Epidermal melanocyte (primary cell): ENCODE data around the gene ALDH5A1.

Source experiments
- DNase-seq: peaks from one replicate; pipeline ENCODE4 v3.0.0; 2011; ENCODE audit warnings: low spot score; ENCODE audit not compliant: insufficient read length

The ALDH5A1 gene

GRCh38 chr6:24522228-24523176, 27.7 kb downstream of the ALDH5A1 start:
- no peak for DNase-seq

- DNase-seq: no peak
Measured at GRCh38 chr6:24524329-24524728, 29.6 kb downstream of the ALDH5A1 start.

- DNase-seq: no peak
Measured at GRCh38 chr6:24524805-24525204, 30.0 kb downstream of the ALDH5A1 start.

GRCh38 chr6:24529985-24530384, 35.2 kb downstream of the ALDH5A1 start:
- no peak for DNase-seq

- DNase-seq: no peak
Measured at GRCh38 chr6:24534329-24534728, 39.6 kb downstream of the ALDH5A1 start.

- DNase-seq: no peak
Measured at GRCh38 chr6:24535210-24535609, 40.4 kb downstream of the ALDH5A1 start.

GRCh38 chr6:24536466-24536865, 41.7 kb downstream of the ALDH5A1 start:
- DNase-seq: no peak

GRCh38 chr6:24537082-24537699, 42.4 kb downstream of the ALDH5A1 start:
- no peak for DNase-seq

- DNase-seq: no peak
Measured at GRCh38 chr6:24537771-24538385, 43.1 kb downstream of the ALDH5A1 start.

GRCh38 chr6:24539416-24539815, 44.6 kb downstream of the ALDH5A1 start:
- no peak for DNase-seq

- no peak for DNase-seq
Measured at GRCh38 chr6:24540197-24540596, 45.4 kb downstream of the ALDH5A1 start.

- DNase-seq: no peak
Measured at GRCh38 chr6:24543683-24544082, 48.9 kb downstream of the ALDH5A1 start.

GRCh38 chr6:24545183-24545582, 50.4 kb downstream of the ALDH5A1 start:
- no peak for DNase-seq

- no peak for DNase-seq
Measured at GRCh38 chr6:24545691-24546090, 50.9 kb downstream of the ALDH5A1 start.

GRCh38 chr6:24546439-24546838, 51.7 kb downstream of the ALDH5A1 start:
- no peak for DNase-seq

GRCh38 chr6:24547243-24547642, 52.5 kb downstream of the ALDH5A1 start:
- DNase-seq: no peak

- no peak for DNase-seq
Measured at GRCh38 chr6:24549158-24549557, 54.4 kb downstream of the ALDH5A1 start.

GRCh38 chr6:24549674-24550353, 55.0 kb downstream of the ALDH5A1 start:
- DNase-seq: no peak

- DNase-seq: no peak
Measured at GRCh38 chr6:24551139-24551538, 56.4 kb downstream of the ALDH5A1 start.

GRCh38 chr6:24554474-24554873, 59.7 kb downstream of the ALDH5A1 start:
- DNase-seq: no peak

GRCh38 chr6:24558516-24558915, 63.7 kb downstream of the ALDH5A1 start:
- no peak for DNase-seq

GRCh38 chr6:24564081-24564480, 69.3 kb downstream of the ALDH5A1 start:
- no peak for DNase-seq
